Kidney (tissue), 14 donors: ENCODE measurements around the gene SOCS7. TPM values are rescaled to one million over a fixed set of nuclear protein-coding genes. Genes with fewer than 3 reads are reported as not detected.

Source experiments
- DNase-seq, 5 donors: peaks; one replicate each; pipeline ENCODE4 v3.0.0-alpha.2; 2013 to 2020
- FAIRE-seq: peaks from 2 replicates; lab custom pipeline; 2012; peaks lifted over from hg19 to GRCh38; lab: Jason Lieb, UNC
- H3K27ac ChIP-seq, 2 donors: one replicate each; pipeline ENCODE4 v1.7.0; 2013; ENCODE audit warnings: low read depth in 2 of 2, low read length in 2 of 2, inconsistent platforms in 1 of 2
- H3K27me3 ChIP-seq: one replicate; pipeline ENCODE4 v1.7.1; 2013; ENCODE audit warnings: low read length, inconsistent platforms; ENCODE audit not compliant: control insufficient read depth, insufficient read depth
- H3K36me3 ChIP-seq, 3 donors: one replicate each; pipeline versions ENCODE4 v1.7.0 to v1.7.1; 2013; ENCODE audit warnings: low read length in 3 of 3, control low read depth in 1 of 3, inconsistent platforms in 1 of 3; ENCODE audit not compliant: insufficient read depth in 3 of 3, control insufficient read depth in 2 of 3
- H3K4me1 ChIP-seq, 3 donors: one replicate each; pipeline versions ENCODE4 v1.7.0 to v1.7.1; 2013; ENCODE audit warnings: low read length in 3 of 3, inconsistent platforms in 1 of 3, low read depth in 1 of 3; ENCODE audit not compliant: control insufficient read depth in 2 of 3, insufficient read depth in 2 of 3
- H3K4me3 ChIP-seq, 3 donors: one replicate each; pipeline versions ENCODE4 v1.7.0 to v1.8.1; 2013; ENCODE audit warnings: low read length in 3 of 3, control low read depth in 1 of 3, inconsistent platforms in 1 of 3
- H3K9ac ChIP-seq, 3 donors: one replicate each; pipeline versions ENCODE4 v1.7.0 to v1.7.1; 2013; ENCODE audit warnings: low read length in 3 of 3, control low read depth in 1 of 3, inconsistent platforms in 1 of 3
- H3K9me3 ChIP-seq, 3 donors: one replicate each; pipeline versions ENCODE4 v1.7.0 to v1.7.1; 2013; ENCODE audit warnings: low read length in 3 of 3, control low read depth in 1 of 3, inconsistent platforms in 1 of 3; ENCODE audit not compliant: control insufficient read depth in 2 of 3, insufficient read depth in 1 of 3
- CTCF ChIP-seq: IDR thresholded peaks from 3 replicates; pipeline ENCODE4 v1.5.1; 2012; ENCODE audit warnings: mild to moderate bottlenecking, moderate library complexity, borderline replicate concordance; ENCODE audit not compliant: insufficient read depth; ENCODE audit errors: extremely low read depth
- intact Hi-C: fragments of 100-400 bp; cut with DNase I; formaldehyde crosslinking; loops from one replicate; pipeline ENCODE4 v1.11.1; 2022
- polyA plus RNA-seq: library from polyadenylated mRNA; stranded (reverse); fragments of 350-450 nt; fragmentation: Illumina TruSeq; extraction: RNeasy Lipid Tissue Mini Kit (QIAGEN cat#74804); gene quantifications from one replicate; pipeline ENCODE4 v1.2.3, GENCODE V29; 2014; ENCODE audit warnings: low read depth, low replicate concordance; ENCODE audit not compliant: insufficient read depth
- total RNA-seq: library from RNA; stranded (reverse); fragmentation: NEBNext Ultra II Directional; extraction: Animal tissue kit (Norgen Biotek cat#: 25700); gene quantifications from one replicate; pipeline ENCODE4 v1.2.1, GENCODE V29; 2021
- donor health status: control.
- donor health status: control.
- donor health status: control.
- donor health status: control.
- donor health status: control.
- donor health status: DM: yes; HTN: yes; CAD: no.
- donor health status: Normal renal cell carcinoma (clear cell type).

Gene SOCS7
- total and polyA plus RNA-seq, 2 donors from 2014 or later: 2.7 to 18.7 TPM

GRCh38 chr17:38341035-38341721 lies 10.5 kb upstream of the SOCS7 start:
- Histone ChIP-seq H3K27ac (no peak overlapping the region), H3K4me3 (no peak overlapping the region), H3K9me3 (no peaks in the 10 kb centered on the region), H3K4me1 (no peaks in the 10 kb centered on the region), H3K36me3 (no peaks in the 10 kb centered on the region), H3K9ac (no peak overlapping the region), H3K27me3 (no peaks in the 10 kb centered on the region)
- TF ChIP-seq CTCF: no peak
- intact Hi-C loops: loop anchor here (5.0 kb wide), 1 partner anchor 71 kb away; no protein-coding TSS in a partner anchor
- FAIRE-seq (no peak), DNase-seq (peak in 2 of 5 donors; percentile 30 to 68)

GRCh38 chr17:38342886-38343607 lies 8.6 kb upstream of the SOCS7 start:
- FAIRE-seq: no peak
- no peaks in the 10 kb centered on the region for H3K27me3 ChIP-seq
- no peak for TF ChIP-seq CTCF
- no peaks in the 10 kb centered on the region for H3K4me1 ChIP-seq
- no peak overlapping the region for H3K4me3 ChIP-seq
- no peaks in the 10 kb centered on the region for H3K9me3 ChIP-seq
- H3K27ac ChIP-seq: no peak overlapping the region
- H3K9ac ChIP-seq: no peak overlapping the region
- H3K36me3 ChIP-seq: no peaks in the 10 kb centered on the region
- DNase-seq: no peak
- intact Hi-C loops: loop anchor here (5.0 kb wide), 1 partner anchor 69 kb away; no protein-coding TSS in a partner anchor

GRCh38 chr17:38343608-38344419 lies 7.8 kb upstream of the SOCS7 start, which contains the start of gene GPR179:
GPR179 (minus strand) TSS chr17:38343956; CDS start chr17:38343789, 167 bp downstream.
- H3K27me3 ChIP-seq: no peaks in the 10 kb centered on the region
- TF ChIP-seq CTCF: no peak
- no peaks in the 10 kb centered on the region for H3K4me1 ChIP-seq
- FAIRE-seq (no peak), DNase-seq (no peak)
- no peaks in the 10 kb centered on the region for H3K9me3 ChIP-seq
- intact Hi-C loops: loop anchor here (5.0 kb wide), 1 partner anchor 68 kb away; no protein-coding TSS in a partner anchor
- no peak within 1 kb of the TSS for H3K4me3 ChIP-seq
- H3K27ac ChIP-seq: no peak within 1 kb of the TSS
- no peaks in the 10 kb centered on the region for H3K36me3 ChIP-seq
- H3K9ac ChIP-seq: no peak within 1 kb of the TSS
